ENCODE results near the gene CBFA2T3.

Gene CBFA2T3

GRCh38 chr16:88827727-88828126 lies 149.3 kb downstream of the CBFA2T3 start:
- no peak for DNase-seq

GRCh38 chr16:88826070-88826840 lies 150.8 kb downstream of the CBFA2T3 start:
- DNase-seq = no peak

DNA sequence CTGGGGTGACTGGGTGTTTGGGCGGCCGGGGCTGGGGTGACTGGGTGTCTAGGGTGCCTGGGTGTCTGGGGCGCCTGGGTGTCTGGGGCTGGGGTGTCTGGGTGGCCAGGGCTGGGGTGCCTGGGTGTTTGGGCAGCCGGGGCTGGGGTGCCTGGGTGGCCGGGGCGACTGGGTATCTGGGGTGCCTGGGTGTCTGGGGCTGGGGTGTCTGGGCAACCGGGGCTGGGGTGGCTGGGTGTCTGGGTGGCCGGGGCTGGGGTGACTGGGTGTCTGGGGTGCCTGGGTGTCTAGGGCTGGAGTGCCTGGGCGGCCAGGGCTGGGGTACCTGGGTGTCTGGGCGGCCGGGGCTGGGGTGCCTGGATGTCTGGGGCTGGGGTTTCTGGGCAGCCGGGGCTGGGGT lies 151.9 kb downstream of the CBFA2T3 start:
- no peak for DNase-seq
